Fibroblast of villous mesenchyme (primary cell): ENCODE data around the gene TTLL11. TPM values are rescaled to one million over a fixed set of nuclear protein-coding genes. Genes with fewer than 3 reads are reported as not detected.

Experiments used
- DNase-seq: peaks from one replicate; pipeline ENCODE4 v3.0.0-alpha.2; 2010; ENCODE audit warnings: low read depth
- H3K4me3 ChIP-seq: 2 replicates; pipeline ENCODE4 v1.5.1; 2011; ENCODE audit warnings: low read depth, mild to moderate bottlenecking, low read length
- CTCF ChIP-seq: IDR thresholded peaks from 2 replicates; pipeline ENCODE4 v1.5.1; 2012; ENCODE audit warnings: low read depth, mild to moderate bottlenecking, low read length; ENCODE audit not compliant: insufficient read depth
- total RNA-seq: library from RNA; depleted of rRNA; stranded (reverse); fragments of >200 nt; gene quantifications from 2 replicates; pipeline ENCODE4 v1.2.3, GENCODE V29; 2012

The TTLL11 gene
- total RNA-seq, 1 donor = 4.3 TPM

- no peak for DNase-seq
Observed at GRCh38 chr9:121835587-121836365, 257.3 kb downstream of the TTLL11 start.

GRCh38 chr9:121833061-121833460, 260.0 kb downstream of the TTLL11 start:
- DNase-seq = no peak

More at GRCh38 chr9:121835587-121836365, 257.3 kb downstream of the TTLL11 start:
- TF ChIP-seq CTCF = no peak
- no peak overlapping the region for H3K4me3 ChIP-seq

GRCh38 chr9:121831869-121832268, 261.2 kb downstream of the TTLL11 start:
- no peak for TF ChIP-seq CTCF
- no peak overlapping the region for H3K4me3 ChIP-seq
- no peak for DNase-seq

More at GRCh38 chr9:121833061-121833460, 260.0 kb downstream of the TTLL11 start:
- no peak for TF ChIP-seq CTCF
- no peak overlapping the region for H3K4me3 ChIP-seq

GRCh38 chr9:121830441-121831140, 262.5 kb downstream of the TTLL11 start:
- TF ChIP-seq CTCF = no peak
- no peak for DNase-seq

GRCh38 chr9:121827251-121827967, 265.7 kb downstream of the TTLL11 start:
- DNase-seq = no peak
- no peak for TF ChIP-seq CTCF
- no peak overlapping the region for H3K4me3 ChIP-seq

More at GRCh38 chr9:121830441-121831140, 262.5 kb downstream of the TTLL11 start:
- no peak overlapping the region for H3K4me3 ChIP-seq

- H3K4me3 ChIP-seq = no peak overlapping the region
- DNase-seq = no peak
- TF ChIP-seq CTCF = no peak
Observed at GRCh38 chr9:121826711-121827110, 266.4 kb downstream of the TTLL11 start.
